ENCODE results near the gene TNPO3. TPM values are rescaled to one million over a fixed set of nuclear protein-coding genes. Genes with fewer than 3 reads are reported as not detected.
"Not testable (repeated sequence)": the region's sequence is repeated elsewhere in the genome, so short reads cannot be mapped to it uniquely, and the experiment has no call there.

Gene TNPO3
- total RNA-seq, 4 donors from 2014 or later = 29.9 to 41.6 (median 37.8) TPM

GRCh38 chr7:129052441-129052840 lies 2.5 kb downstream of the TNPO3 start:
- Histone ChIP-seq H3K9me3 (no peaks in the 10 kb centered on the region), H3K4me3 (no peak overlapping the region), H3K4me1 (peaks cover 9 to 45% (median 25%) of the 10 kb centered on the region in 4 donors), H3K27me3 (no peaks in the 10 kb centered on the region), H3K27ac (no peak overlapping the region), H3K36me3 (peaks cover 0 to 4% (median 0%) of the 10 kb centered on the region in 4 donors)
- no peak for TF ChIP-seq CTCF (IDR thresholded peaks at IDR 0.05)
- TF ChIP-seq POLR2AphosphoS5 (IDR thresholded peaks at IDR 0.05) = no peak
- no peak for TF ChIP-seq POLR2A (IDR thresholded peaks at IDR 0.05)
- TF ChIP-seq EP300 (IDR thresholded peaks at IDR 0.05; ENCODE audit: low read depth) = no peak
- DNase-seq = no peak
- WGBS, 2 donors (ENCODE audit: low coverage in 1 of 2) = 62 to 79% methylated on average over 1 of the region's 1 CpG
- in situ Hi-C loops (cut with MboI; ENCODE audit: low pct_ligation_motif_present in 1 of 4, low pct_unique_long_range_greater_than_20kb in 1 of 4, low sequenced_read_pairs in 3 of 4) = no loop called here
- intact Hi-C loops (cut with DNase I; ENCODE audit: low total_unique reads) = no loop called here

- peaks cover 9 to 48% (median 25%) of the 10 kb centered on the region in 4 donors for H3K4me1 ChIP-seq
- intact Hi-C loops (cut with DNase I; ENCODE audit: low total_unique reads); H3K27me3 ChIP-seq; H3K4me3 ChIP-seq; H3K36me3 ChIP-seq; H3K27ac ChIP-seq; H3K9me3 ChIP-seq; in situ Hi-C loops (cut with MboI; ENCODE audit: low pct_ligation_motif_present in 1 of 4, low pct_unique_long_range_greater_than_20kb in 1 of 4, low sequenced_read_pairs in 3 of 4); DNase-seq: not testable (repeated sequence)
- 94 to 100% methylated on average over 1 to 7 of the region's 7 CpGs for WGBS, 2 donors (ENCODE audit: low coverage in 1 of 2)
Observed at GRCh38 chr7:129051459-129051858, 3.5 kb downstream of the TNPO3 start.

GRCh38 chr7:129047761-129048160 lies 7.2 kb downstream of the TNPO3 start:
- Histone ChIP-seq H3K27ac (no peak overlapping the region), H3K9me3 (no peaks in the 10 kb centered on the region), H3K36me3 (peaks cover 0 to 4% (median 0%) of the 10 kb centered on the region in 4 donors), H3K27me3 (no peaks in the 10 kb centered on the region), H3K4me3 (no peak overlapping the region), H3K4me1 (peaks cover 0 to 52% (median 12%) of the 10 kb centered on the region in 4 donors)
- WGBS, 2 donors (ENCODE audit: low coverage in 1 of 2) = 79 to 96% methylated on average over 2 of the region's 2 CpGs
- intact Hi-C loops (cut with DNase I; ENCODE audit: low total_unique reads) = no loop called here
- in situ Hi-C loops (cut with MboI; ENCODE audit: low pct_ligation_motif_present in 1 of 4, low pct_unique_long_range_greater_than_20kb in 1 of 4, low sequenced_read_pairs in 3 of 4) = no loop called here
- TF ChIP-seq CTCF (IDR thresholded peaks at IDR 0.05) = no peak
- no peak for TF ChIP-seq EP300 (IDR thresholded peaks at IDR 0.05; ENCODE audit: low read depth)
- no peak for TF ChIP-seq POLR2AphosphoS5 (IDR thresholded peaks at IDR 0.05)
- no peak for TF ChIP-seq POLR2A (IDR thresholded peaks at IDR 0.05)
- no peak for DNase-seq

GRCh38 chr7:129045682-129046081 lies 9.2 kb downstream of the TNPO3 start:
- TF ChIP-seq POLR2A (IDR thresholded peaks at IDR 0.05) (no peak), CTCF (IDR thresholded peaks at IDR 0.05) (no peak), POLR2AphosphoS5 (IDR thresholded peaks at IDR 0.05) (no peak), EP300 (IDR thresholded peaks at IDR 0.05; ENCODE audit: low read depth) (no peak)
- in situ Hi-C loops (cut with MboI; ENCODE audit: low pct_ligation_motif_present in 1 of 4, low pct_unique_long_range_greater_than_20kb in 1 of 4, low sequenced_read_pairs in 3 of 4) (no loop called here), intact Hi-C loops (cut with DNase I; ENCODE audit: low total_unique reads) (no loop called here)
- peaks cover 0 to 4% (median 0%) of the 10 kb centered on the region in 4 donors for H3K36me3 ChIP-seq
- no peak for DNase-seq
- no peak overlapping the region for H3K4me3 ChIP-seq
- 57 to 76% methylated on average over 1 to 4 of the region's 4 CpGs for WGBS, 2 donors (ENCODE audit: low coverage in 1 of 2)
- H3K9me3 ChIP-seq = no peaks in the 10 kb centered on the region
- peaks cover 0 to 56% (median 5%) of the 10 kb centered on the region in 4 donors for H3K4me1 ChIP-seq
- no peak overlapping the region for H3K27ac ChIP-seq
- no peaks in the 10 kb centered on the region for H3K27me3 ChIP-seq

GRCh38 chr7:129043012-129043411 lies 11.9 kb downstream of the TNPO3 start:
- 95% methylated on average over 3 of the region's 3 CpGs; no CpG with 5 or more reads in 1 of the 2 donors for WGBS, 2 donors (ENCODE audit: low coverage in 1 of 2)
- Histone ChIP-seq H3K36me3 (peaks cover 0 to 15% (median 6%) of the 10 kb centered on the region in 4 donors), H3K4me1 (peaks cover 0 to 38% (median under 1%) of the 10 kb centered on the region in 4 donors), H3K4me3 (no peak overlapping the region), H3K27ac (no peak overlapping the region), H3K27me3 (no peaks in the 10 kb centered on the region), H3K9me3 (no peaks in the 10 kb centered on the region)
- in situ Hi-C loops (cut with MboI; ENCODE audit: low pct_ligation_motif_present in 1 of 4, low pct_unique_long_range_greater_than_20kb in 1 of 4, low sequenced_read_pairs in 3 of 4) = no loop called here
- TF ChIP-seq POLR2AphosphoS5 (IDR thresholded peaks at IDR 0.05) (no peak), CTCF (IDR thresholded peaks at IDR 0.05) (no peak), EP300 (IDR thresholded peaks at IDR 0.05; ENCODE audit: low read depth) (no peak)
- intact Hi-C loops (cut with DNase I; ENCODE audit: low total_unique reads) = no loop called here
- no peak for DNase-seq
